ENCODE data around the gene SLC12A5. TPM values are rescaled to one million over a fixed set of nuclear protein-coding genes. Genes with fewer than 3 reads are reported as not detected.

The SLC12A5 gene
- total and polyA plus RNA-seq, 9 of the 15 experiments (the other 6 are each of a cell fraction or from before 2014, with no cell fraction given) = 0.36 to 7.5 (median 2.1) TPM

DNA sequence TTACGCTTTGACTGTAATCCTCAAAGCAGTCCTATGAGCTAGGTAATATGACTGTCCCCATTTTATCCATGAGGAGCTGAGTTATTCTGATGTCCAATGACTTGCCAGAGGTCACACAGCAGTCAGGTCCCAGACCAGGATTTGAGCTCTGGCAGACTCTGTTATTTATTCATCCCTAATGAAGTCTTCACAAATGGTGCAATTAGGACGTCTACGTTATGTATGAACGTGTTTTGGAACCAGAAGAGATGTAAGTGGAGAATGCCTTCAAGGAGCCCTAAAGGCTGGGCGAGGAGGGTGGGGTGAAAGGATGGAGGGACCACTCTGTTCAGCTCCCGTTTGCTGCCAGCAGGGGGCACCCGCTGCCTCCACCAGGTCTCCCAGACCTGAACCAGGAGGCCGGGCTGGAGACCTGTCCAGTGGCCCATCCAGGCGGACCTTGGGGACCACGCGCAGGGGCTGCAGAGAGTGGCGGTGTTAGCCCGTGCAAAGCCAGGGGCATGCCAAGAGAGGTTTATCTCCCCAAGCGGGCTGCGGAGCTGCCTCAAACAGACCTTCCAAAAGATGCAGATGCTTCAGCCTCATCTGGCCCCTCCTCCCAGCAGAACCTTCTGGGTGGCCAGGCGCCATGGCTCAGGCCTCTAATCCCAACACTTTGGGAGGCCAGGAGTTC is 41.8 kb upstream of the SLC12A5 start (continued):
- TF ChIP-seq, protein P1, sequence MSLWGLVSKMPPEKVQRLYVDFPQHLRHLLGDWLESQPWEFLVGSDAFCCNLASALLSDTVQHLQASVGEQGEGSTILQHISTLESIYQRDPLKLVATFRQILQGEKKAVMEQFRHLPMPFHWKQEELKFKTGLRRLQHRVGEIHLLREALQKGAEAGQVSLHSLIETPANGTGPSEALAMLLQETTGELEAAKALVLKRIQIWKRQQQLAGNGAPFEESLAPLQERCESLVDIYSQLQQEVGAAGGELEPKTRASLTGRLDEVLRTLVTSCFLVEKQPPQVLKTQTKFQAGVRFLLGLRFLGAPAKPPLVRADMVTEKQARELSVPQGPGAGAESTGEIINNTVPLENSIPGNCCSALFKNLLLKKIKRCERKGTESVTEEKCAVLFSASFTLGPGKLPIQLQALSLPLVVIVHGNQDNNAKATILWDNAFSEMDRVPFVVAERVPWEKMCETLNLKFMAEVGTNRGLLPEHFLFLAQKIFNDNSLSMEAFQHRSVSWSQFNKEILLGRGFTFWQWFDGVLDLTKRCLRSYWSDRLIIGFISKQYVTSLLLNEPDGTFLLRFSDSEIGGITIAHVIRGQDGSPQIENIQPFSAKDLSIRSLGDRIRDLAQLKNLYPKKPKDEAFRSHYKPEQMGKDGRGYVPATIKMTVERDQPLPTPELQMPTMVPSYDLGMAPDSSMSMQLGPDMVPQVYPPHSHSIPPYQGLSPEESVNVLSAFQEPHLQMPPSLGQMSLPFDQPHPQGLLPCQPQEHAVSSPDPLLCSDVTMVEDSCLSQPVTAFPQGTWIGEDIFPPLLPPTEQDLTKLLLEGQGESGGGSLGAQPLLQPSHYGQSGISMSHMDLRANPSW (CRISPR knock-in tag; IDR thresholded peaks at IDR 0.05) = 0 out of 2 replicates have a peak, but pooled peaks have one; percentile 51
- no peak for TF ChIP-seq ZNF41 (CRISPR knock-in tag; conservative IDR thresholded peaks at IDR 0.05)
- TF ChIP-seq ZNF324 (CRISPR knock-in tag; IDR thresholded peaks at IDR 0.05) = no peak
- peak; percentile 25 for TF ChIP-seq NEUROD1 (IDR thresholded peaks at IDR 0.05; ENCODE audit: borderline replicate concordance, low read depth, low read length, partially characterized antibody)
- peak; percentile 66; the same call in 1 of the 2 replicates for TF ChIP-seq ZBTB7A (IDR thresholded peaks at IDR 0.05; ENCODE audit: borderline replicate concordance, control insufficient read depth, low read depth, low read length)
- TF ChIP-seq CREM (IDR thresholded peaks at IDR 0.05; ENCODE audit: low read depth) = 0 out of 2 replicates have a peak, but pooled peaks have one; percentile 22
- TF ChIP-seq, protein P2, sequence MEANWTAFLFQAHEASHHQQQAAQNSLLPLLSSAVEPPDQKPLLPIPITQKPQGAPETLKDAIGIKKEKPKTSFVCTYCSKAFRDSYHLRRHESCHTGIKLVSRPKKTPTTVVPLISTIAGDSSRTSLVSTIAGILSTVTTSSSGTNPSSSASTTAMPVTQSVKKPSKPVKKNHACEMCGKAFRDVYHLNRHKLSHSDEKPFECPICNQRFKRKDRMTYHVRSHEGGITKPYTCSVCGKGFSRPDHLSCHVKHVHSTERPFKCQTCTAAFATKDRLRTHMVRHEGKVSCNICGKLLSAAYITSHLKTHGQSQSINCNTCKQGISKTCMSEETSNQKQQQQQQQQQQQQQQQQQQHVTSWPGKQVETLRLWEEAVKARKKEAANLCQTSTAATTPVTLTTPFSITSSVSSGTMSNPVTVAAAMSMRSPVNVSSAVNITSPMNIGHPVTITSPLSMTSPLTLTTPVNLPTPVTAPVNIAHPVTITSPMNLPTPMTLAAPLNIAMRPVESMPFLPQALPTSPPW (CRISPR knock-in tag; IDR thresholded peaks at IDR 0.05) = peak; percentile 55
- TF ChIP-seq GABPB1 (CRISPR knock-in tag; IDR thresholded peaks at IDR 0.05) = peak; percentile 60; the same call in 1 of the 2 replicates
- TF ChIP-seq ZNF57 (CRISPR knock-in tag; IDR thresholded peaks at IDR 0.05) = no peak
- TF ChIP-seq EWSR1 (IDR thresholded peaks at IDR 0.05; ENCODE audit: borderline replicate concordance, low read depth, partially characterized antibody) = no peak
- TF ChIP-seq SMC3 (conservative IDR thresholded peaks at IDR 0.05; ENCODE audit: insufficient read depth, low read depth, low read length) = peak; percentile 72
- TF ChIP-seq, protein P3, sequence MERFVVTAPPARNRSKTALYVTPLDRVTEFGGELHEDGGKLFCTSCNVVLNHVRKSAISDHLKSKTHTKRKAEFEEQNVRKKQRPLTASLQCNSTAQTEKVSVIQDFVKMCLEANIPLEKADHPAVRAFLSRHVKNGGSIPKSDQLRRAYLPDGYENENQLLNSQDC (CRISPR knock-in tag; IDR thresholded peaks at IDR 0.05) = no peak
- peak; percentile 27 to 43; a peak in 1 of 4 replicates for TF ChIP-seq KDM1A (IDR thresholded peaks at IDR 0.05)
- no peak for TF ChIP-seq HLTF (IDR thresholded peaks at IDR 0.05)
- TF ChIP-seq ZNF707 (CRISPR knock-in tag; conservative IDR thresholded peaks at IDR 0.05) = no peak
- no peak for TF ChIP-seq RNF2 (IDR thresholded peaks at IDR 0.05)
- TF ChIP-seq KAT2B (IDR thresholded peaks at IDR 0.05; ENCODE audit: low read depth, low read length) = no peak
- no peak for TF ChIP-seq GABPA (tag; conservative IDR thresholded peaks at IDR 0.05; ENCODE audit: low read depth)
- TF ChIP-seq EZH2 (IDR thresholded peaks at IDR 0.05; ENCODE audit: borderline replicate concordance, low read depth, low read length) = no peak
- TF ChIP-seq RCOR1 (IDR thresholded peaks at IDR 0.05; ENCODE audit: borderline replicate concordance in 1 of 2, low read depth in 2 of 2, low read length in 2 of 2) = peak in 1 of 2 experiments; percentile 82; a peak in 2 of 4 replicates
- TF ChIP-seq, protein P4, sequence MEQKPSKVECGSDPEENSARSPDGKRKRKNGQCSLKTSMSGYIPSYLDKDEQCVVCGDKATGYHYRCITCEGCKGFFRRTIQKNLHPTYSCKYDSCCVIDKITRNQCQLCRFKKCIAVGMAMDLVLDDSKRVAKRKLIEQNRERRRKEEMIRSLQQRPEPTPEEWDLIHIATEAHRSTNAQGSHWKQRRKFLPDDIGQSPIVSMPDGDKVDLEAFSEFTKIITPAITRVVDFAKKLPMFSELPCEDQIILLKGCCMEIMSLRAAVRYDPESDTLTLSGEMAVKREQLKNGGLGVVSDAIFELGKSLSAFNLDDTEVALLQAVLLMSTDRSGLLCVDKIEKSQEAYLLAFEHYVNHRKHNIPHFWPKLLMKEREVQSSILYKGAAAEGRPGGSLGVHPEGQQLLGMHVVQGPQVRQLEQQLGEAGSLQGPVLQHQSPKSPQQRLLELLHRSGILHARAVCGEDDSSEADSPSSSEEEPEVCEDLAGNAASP (IDR thresholded peaks at IDR 0.05) = no peak

Data from K562 (cell line).